HG03442 (cell line): ENCODE measurements around the gene PRKN.

Experiments
- ATAC-seq: cut with Tn5 transposase; IDR thresholded peaks from one replicate; pipeline ENCODE4 v1.9.1; 2021; ENCODE audit warnings: mild to moderate bottlenecking, moderate library complexity; ENCODE audit not compliant: unreplicated experiment

Gene PRKN

GRCh38 chr6:161486361-161487216, 1241.0 kb downstream of the PRKN start:
- ATAC-seq, result no peak

DNA sequence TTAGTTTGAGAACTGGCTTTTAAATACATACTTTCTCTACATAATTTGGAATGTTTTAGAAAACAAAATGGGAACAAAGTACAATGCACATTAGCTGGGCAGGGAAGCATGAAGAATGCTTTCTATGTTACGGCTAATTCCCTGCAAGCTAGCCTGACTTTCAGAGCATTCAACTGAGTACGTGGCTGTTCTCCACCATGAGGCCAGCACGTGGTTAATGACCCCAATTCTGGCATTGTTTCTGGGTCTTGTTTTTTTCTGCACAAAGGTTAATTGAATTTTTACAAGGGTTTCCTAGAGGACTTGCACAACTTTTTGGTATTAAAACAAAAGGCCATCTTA, 1245.1 kb downstream of the PRKN start:
- no peak for ATAC-seq

DNA sequence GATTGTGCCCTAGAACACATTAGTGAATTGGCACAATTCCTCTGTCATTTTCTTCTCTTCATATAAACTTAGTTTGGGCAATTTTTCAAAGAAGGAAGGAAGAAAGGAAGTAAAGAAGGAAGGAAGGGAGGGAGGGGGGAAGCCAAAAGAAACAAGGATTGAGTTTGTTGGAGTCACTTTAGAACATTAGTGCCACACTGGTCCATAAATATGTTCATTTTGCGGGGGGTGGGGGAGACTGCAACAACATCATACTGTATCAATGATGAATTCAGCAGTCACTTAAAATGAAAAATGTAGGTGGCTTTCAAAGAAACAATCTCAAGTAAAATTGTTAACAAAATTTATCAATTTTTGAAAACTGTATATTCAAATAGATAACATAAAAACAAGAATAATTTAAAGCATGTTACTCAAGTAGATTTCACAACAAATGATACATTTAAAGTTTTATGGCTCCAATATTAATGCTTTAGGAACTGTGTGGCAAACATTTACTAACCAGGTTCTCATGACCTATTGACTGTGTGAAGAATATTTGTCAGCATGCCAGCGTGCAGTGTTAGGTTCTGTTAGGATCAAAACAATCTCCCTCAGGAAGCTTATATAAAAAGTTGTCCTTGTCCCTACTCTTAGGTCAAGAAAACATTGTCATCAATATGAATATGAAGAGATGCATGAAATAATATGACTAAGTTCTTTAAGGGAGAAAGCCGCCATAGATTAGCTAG, 1245.6 kb downstream of the PRKN start:
- no peak for ATAC-seq

GRCh38 chr6:161480421-161481155, 1247.0 kb downstream of the PRKN start:
- no peak for ATAC-seq

- ATAC-seq, result no peak
These were observed 1248.2 kb downstream of the PRKN start for GRCh38 chr6:161479376-161479775.

- ATAC-seq, result no peak
These were observed 1249.6 kb downstream of the PRKN start for GRCh38 chr6:161477876-161478425.

GRCh38 chr6:161476711-161477110, 1250.9 kb downstream of the PRKN start:
- ATAC-seq, result no peak

- ATAC-seq, result no peak
These were observed 1262.2 kb downstream of the PRKN start for GRCh38 chr6:161465403-161465802.

- ATAC-seq, result no peak
These were observed 1264.5 kb downstream of the PRKN start for GRCh38 chr6:161463071-161463470.

DNA sequence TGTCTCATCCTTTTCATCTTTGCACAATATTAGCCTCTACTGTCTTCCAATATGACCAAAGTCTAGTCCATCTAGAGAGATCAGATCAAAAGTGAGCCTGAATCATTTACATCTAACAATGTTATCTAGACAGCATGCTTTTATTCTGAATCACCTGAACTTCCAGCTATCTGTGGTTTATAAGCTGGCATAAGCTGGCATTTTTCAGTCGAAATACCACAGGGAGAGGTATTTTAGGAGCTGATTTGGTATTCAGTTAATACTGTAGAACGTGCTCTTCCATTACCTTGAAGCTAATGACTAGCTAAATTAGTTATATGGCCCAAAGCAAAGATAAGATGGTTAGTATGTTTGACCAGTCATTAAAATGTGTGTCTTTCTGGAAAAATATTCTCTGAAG, 1265.4 kb downstream of the PRKN start:
- no peak for ATAC-seq

DNA sequence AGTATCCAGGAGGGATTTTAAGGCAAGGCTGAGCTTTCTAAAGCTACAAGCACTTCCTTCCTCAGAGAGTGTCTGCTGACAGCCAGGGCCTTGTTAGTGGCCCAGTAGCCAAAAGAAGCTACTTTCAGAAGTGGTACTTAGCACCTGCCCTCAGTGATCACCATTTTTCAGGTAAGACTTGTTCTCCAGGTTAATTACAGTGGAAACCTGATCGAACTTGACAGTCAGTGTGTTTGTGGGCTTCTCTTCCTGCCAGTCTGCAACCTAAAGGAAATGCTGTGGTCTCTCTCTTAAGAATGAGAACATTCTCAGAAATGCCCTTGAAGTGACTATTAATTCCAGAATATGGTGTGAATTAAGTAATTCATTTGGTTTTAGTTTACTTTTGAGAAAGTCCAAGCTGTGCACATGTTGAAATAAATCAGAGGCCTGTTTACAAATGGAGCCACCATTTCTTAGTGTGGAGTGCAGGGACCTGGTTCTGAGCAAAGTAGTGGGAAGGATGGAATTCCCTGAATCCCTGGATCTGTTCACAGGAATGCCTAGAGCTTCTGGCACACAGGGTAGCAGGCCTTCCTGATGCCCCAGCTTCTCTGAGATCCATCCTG, 1268.5 kb downstream of the PRKN start:
- ATAC-seq, result no peak

- no peak for ATAC-seq
These were observed 1269.2 kb downstream of the PRKN start for GRCh38 chr6:161458201-161458951.

GRCh38 chr6:161455848-161456247, 1271.7 kb downstream of the PRKN start:
- ATAC-seq, result no peak

GRCh38 chr6:161453558-161453957, 1274.0 kb downstream of the PRKN start:
- no peak for ATAC-seq

DNA sequence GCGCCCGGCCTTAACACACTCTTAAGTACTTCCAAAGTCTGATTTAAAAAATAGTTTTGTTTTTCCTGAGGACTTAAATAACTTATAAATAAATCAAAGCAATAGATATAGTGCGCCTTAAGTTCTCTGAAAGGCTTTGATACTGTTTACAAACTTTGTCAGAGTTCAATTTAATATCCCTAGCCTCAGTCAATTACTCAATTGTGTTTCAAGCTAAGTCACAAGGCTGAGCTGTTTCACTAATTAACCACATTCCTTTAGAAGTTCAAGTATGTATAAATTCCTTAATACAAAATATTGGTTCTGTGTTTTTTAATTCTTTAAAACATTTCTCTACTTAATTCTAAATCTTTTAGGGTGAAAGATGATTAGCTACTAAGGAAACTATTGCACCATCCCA, 1275.3 kb downstream of the PRKN start:
- no peak for ATAC-seq

GRCh38 chr6:161449521-161449920, 1278.0 kb downstream of the PRKN start:
- ATAC-seq, result no peak

- no peak for ATAC-seq
These were observed 1280.6 kb downstream of the PRKN start for GRCh38 chr6:161446949-161447348.

DNA sequence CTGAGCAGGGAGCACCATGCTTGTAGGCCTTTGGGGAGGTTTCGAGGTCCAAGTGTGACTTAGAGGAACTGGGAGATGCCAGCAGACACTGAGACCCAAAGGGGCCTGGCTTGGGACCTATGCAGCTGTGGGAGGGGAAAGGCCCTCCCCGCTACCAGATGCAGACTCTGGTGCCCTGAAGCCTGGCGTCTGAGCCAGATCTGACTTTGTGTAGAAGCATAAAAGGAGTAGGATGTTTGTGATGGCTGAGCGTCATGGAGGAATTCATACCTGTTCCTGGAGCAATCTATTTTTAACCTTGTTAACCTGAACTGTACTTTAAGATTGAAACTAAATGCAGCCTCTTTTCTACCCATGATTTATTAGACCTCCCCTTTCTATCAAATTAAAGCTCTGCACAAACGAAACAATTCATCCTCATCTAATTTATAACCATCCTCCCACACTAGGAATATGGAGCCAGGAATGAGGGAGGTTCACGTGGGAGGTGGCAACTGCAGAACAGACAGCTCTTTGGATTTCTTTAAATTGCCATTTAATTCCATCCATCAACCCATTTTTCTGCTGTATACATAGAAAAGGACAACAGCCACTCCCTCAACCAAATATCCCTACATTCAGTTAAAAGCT, 1281.2 kb downstream of the PRKN start:
- ATAC-seq, result no peak

GRCh38 chr6:161445021-161445799, 1282.4 kb downstream of the PRKN start:
- ATAC-seq, result no peak
